Measurements from ENCODE around the gene TCEAL9. TPM values are rescaled to one million over a fixed set of nuclear protein-coding genes. Genes with fewer than 3 reads are reported as not detected.

Gene TCEAL9
- total and polyA plus RNA-seq, 2 donors from 2014 or later = 40.8 to 141 TPM

GRCh38 chrX:103398421-103398864, 42.1 kb downstream of the TCEAL9 start:
- H3K36me3 ChIP-seq (ENCODE audit: control insufficient read depth in 2 of 3, insufficient read depth in 3 of 3, low read length in 3 of 3) = no peaks in the 10 kb centered on the region
- no peaks in the 10 kb centered on the region for H3K4me1 ChIP-seq (ENCODE audit: control insufficient read depth in 2 of 3, insufficient read depth in 2 of 3, low read depth in 1 of 3, low read length in 3 of 3)
- TF ChIP-seq CTCF (IDR thresholded peaks at IDR 0.05; ENCODE audit: borderline replicate concordance, extremely low read depth, insufficient read depth) = no peak
- H3K27ac ChIP-seq (ENCODE audit: low read depth in 2 of 2, low read length in 2 of 2) = no peak overlapping the region
- H3K4me3 ChIP-seq (ENCODE audit: low read length in 3 of 3) = no peak overlapping the region
- FAIRE-seq = no peak
- no peak for DNase-seq
- H3K9me3 ChIP-seq (ENCODE audit: control insufficient read depth in 2 of 3, insufficient read depth in 1 of 3, low read length in 3 of 3) = no peaks in the 10 kb centered on the region
- no peak overlapping the region for H3K9ac ChIP-seq (ENCODE audit: low read length in 3 of 3)
- H3K27me3 ChIP-seq (ENCODE audit: control insufficient read depth, insufficient read depth, low read length) = no peaks in the 10 kb centered on the region
- intact Hi-C loops (cut with DNase I) = no loop called here

GRCh38 chrX:103399744-103400143, 43.4 kb downstream of the TCEAL9 start:
- no peaks in the 10 kb centered on the region for H3K9me3 ChIP-seq (ENCODE audit: control insufficient read depth in 2 of 3, insufficient read depth in 1 of 3, low read length in 3 of 3)
- H3K27me3 ChIP-seq (ENCODE audit: control insufficient read depth, insufficient read depth, low read length) = no peaks in the 10 kb centered on the region
- H3K36me3 ChIP-seq (ENCODE audit: control insufficient read depth in 2 of 3, insufficient read depth in 3 of 3, low read length in 3 of 3) = no peaks in the 10 kb centered on the region
- FAIRE-seq (no peak), DNase-seq (no peak)
- H3K9ac ChIP-seq (ENCODE audit: low read length in 3 of 3) = no peak overlapping the region
- intact Hi-C loops (cut with DNase I) = no loop called here
- TF ChIP-seq CTCF (IDR thresholded peaks at IDR 0.05; ENCODE audit: borderline replicate concordance, extremely low read depth, insufficient read depth) = no peak
- H3K4me3 ChIP-seq (ENCODE audit: low read length in 3 of 3) = no peak overlapping the region
- peaks cover 0 to 2% (median 0%) of the 10 kb centered on the region in 3 donors for H3K4me1 ChIP-seq (ENCODE audit: control insufficient read depth in 2 of 3, insufficient read depth in 2 of 3, low read depth in 1 of 3, low read length in 3 of 3)
- H3K27ac ChIP-seq (ENCODE audit: low read depth in 2 of 2, low read length in 2 of 2) = no peak overlapping the region

- no peak overlapping the region for H3K4me3 ChIP-seq (ENCODE audit: low read length in 3 of 3)
- intact Hi-C loops (cut with DNase I) = no loop called here
- no peak overlapping the region for H3K27ac ChIP-seq (ENCODE audit: low read depth in 2 of 2, low read length in 2 of 2)
- H3K36me3 ChIP-seq (ENCODE audit: control insufficient read depth in 2 of 3, insufficient read depth in 3 of 3, low read length in 3 of 3) = no peaks in the 10 kb centered on the region
- no peak for FAIRE-seq
- no peaks in the 10 kb centered on the region for H3K27me3 ChIP-seq (ENCODE audit: control insufficient read depth, insufficient read depth, low read length)
- TF ChIP-seq CTCF (IDR thresholded peaks at IDR 0.05; ENCODE audit: borderline replicate concordance, extremely low read depth, insufficient read depth) = no peak
- H3K9ac ChIP-seq (ENCODE audit: low read length in 3 of 3) = no peak overlapping the region
- no peaks in the 10 kb centered on the region for H3K9me3 ChIP-seq (ENCODE audit: control insufficient read depth in 2 of 3, insufficient read depth in 1 of 3, low read length in 3 of 3)
- H3K4me1 ChIP-seq (ENCODE audit: control insufficient read depth in 2 of 3, insufficient read depth in 2 of 3, low read depth in 1 of 3, low read length in 3 of 3) = peaks cover 0 to 2% (median 0%) of the 10 kb centered on the region in 3 donors
- DNase-seq = peak in 2 of 5 donors; percentile 21 to 38
Observed at GRCh38 chrX:103400931-103401330, 44.6 kb downstream of the TCEAL9 start.

All from kidney (tissue), 14 donors.